SK-N-MC (cell line): ENCODE measurements around the gene RGS19.

Experiments used
- EZH2 ChIP-seq: fragments of 200-600 bp; sonication (generic); IDR thresholded peaks from one replicate; pipeline ENCODE4 v1.6.1; 2017; ENCODE audit warnings: antibody characterized with exemption
- FOXP2 ChIP-seq: optimal IDR thresholded peaks from 2 replicates; pipeline ENCODE3; 2011; ENCODE audit warnings: mild to moderate bottlenecking, moderate library complexity; ENCODE audit not compliant: insufficient read depth; ENCODE audit errors: extremely low read length, control extremely low read depth
- POLR2AphosphoS5 ChIP-seq: IDR thresholded peaks from 2 replicates; pipeline ENCODE4 v1.6.1; 2012; ENCODE audit warnings: mild to moderate bottlenecking, low read depth, low read length, borderline replicate concordance

DNA sequence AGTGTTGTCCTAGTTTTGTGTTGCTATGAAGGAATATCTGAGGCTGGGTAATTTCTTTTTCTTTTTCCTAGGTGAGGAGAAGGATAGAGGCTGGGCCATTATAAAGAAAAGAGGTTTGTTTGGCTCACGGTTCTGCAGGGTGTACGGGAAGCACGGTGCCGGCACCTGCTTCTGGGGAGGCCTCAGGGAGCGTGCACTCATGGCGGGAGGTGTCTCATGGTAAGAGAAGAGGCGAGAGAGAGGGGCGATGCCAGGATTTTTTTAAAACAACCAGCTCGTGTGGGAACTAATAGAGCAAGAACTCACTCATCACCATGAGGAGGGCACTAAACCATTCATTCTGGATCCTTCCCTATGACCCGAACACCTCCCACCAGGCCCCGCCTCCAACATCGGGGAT lies 42.3 kb upstream of the RGS19 start:
- TF ChIP-seq POLR2AphosphoS5 (no peak), EZH2 (no peak), FOXP2 (no peak)
